Measurements from ENCODE around the gene RIN2. TPM values are rescaled to one million over a fixed set of nuclear protein-coding genes. Genes with fewer than 3 reads are reported as not detected.

The RIN2 gene
- total RNA-seq, 1 experiment from 2014 or later = 1.0 TPM

DNA sequence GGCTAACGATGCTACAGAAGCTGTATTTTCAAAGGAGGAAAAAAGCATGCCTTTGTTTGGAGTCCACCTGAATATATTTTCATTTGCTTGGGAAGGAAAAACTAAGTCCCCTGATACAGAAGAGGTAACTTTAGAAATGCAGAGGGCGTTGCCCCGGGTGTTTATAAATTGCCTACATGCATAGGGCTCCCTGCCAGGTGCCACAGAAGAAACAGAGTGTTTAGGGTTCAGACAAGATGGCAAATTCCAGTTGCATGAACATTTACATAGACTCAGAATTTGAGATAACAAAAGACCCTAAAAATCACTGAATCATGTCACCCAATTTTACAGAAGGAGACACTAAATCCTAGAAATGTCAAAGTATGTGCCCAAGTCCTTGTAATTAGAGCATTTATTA is 19.9 kb downstream of the RIN2 start:
- no peak overlapping the region for H2BK15ac ChIP-seq (ENCODE audit: low read depth, low read length)
- TF ChIP-seq, protein P1, sequence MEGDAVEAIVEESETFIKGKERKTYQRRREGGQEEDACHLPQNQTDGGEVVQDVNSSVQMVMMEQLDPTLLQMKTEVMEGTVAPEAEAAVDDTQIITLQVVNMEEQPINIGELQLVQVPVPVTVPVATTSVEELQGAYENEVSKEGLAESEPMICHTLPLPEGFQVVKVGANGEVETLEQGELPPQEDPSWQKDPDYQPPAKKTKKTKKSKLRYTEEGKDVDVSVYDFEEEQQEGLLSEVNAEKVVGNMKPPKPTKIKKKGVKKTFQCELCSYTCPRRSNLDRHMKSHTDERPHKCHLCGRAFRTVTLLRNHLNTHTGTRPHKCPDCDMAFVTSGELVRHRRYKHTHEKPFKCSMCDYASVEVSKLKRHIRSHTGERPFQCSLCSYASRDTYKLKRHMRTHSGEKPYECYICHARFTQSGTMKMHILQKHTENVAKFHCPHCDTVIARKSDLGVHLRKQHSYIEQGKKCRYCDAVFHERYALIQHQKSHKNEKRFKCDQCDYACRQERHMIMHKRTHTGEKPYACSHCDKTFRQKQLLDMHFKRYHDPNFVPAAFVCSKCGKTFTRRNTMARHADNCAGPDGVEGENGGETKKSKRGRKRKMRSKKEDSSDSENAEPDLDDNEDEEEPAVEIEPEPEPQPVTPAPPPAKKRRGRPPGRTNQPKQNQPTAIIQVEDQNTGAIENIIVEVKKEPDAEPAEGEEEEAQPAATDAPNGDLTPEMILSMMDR (conservative IDR thresholded peaks at IDR 0.05) = no peak
- no peaks in the 10 kb centered on the region; a peak in 1 of 7 replicates for H3K36me3 Mint-ChIP-seq (ENCODE audit: insufficient read depth in 1 of 3, low read depth in 3 of 3)
- no peak overlapping the region for H4K91ac ChIP-seq (ENCODE audit: insufficient read length, low read depth, low read length)
- no peak overlapping the region for H2BK120ac ChIP-seq (ENCODE audit: low read depth, low read length, poor library complexity, severe bottlenecking)
- H4K20me1 ChIP-seq (ENCODE audit: control insufficient read depth, insufficient read depth, insufficient read length) = no peaks in the 10 kb centered on the region
- no peak for DNase-seq
- no peak overlapping the region for H2BK12ac ChIP-seq (ENCODE audit: insufficient read length, low read depth, low read length)
- no peak overlapping the region for H3K4me2 ChIP-seq (ENCODE audit: insufficient read depth, insufficient read length, low read length)
- H3K79me1 ChIP-seq (ENCODE audit: insufficient read depth, low read depth, low read length, poor library complexity, severe bottlenecking) = no peaks in the 10 kb centered on the region
- H2AFZ ChIP-seq (ENCODE audit: low read length) = no peak overlapping the region
- peaks cover 20 to 22% of the 10 kb centered on the region in 2 experiments for H3K4me1 Mint-ChIP-seq
- no peak overlapping the region for H3K23ac ChIP-seq (ENCODE audit: insufficient read length, low read depth, low read length)
- no CpG with 5 or more reads among the region's 3 CpGs for WGBS (ENCODE audit: extremely low coverage, insufficient read length, low lambda C conversion rate)
- no peak overlapping the region for H3K27ac ChIP-seq (ENCODE audit: insufficient read length, low read depth, low read length)
- no peak overlapping the region for H3K18ac ChIP-seq (ENCODE audit: insufficient read length, low read depth, low read length)
- H3K9ac ChIP-seq (ENCODE audit: extremely low read depth, insufficient read length, low read length) = no peak overlapping the region
- no peaks in the 10 kb centered on the region for H3K27me3 Mint-ChIP-seq (ENCODE audit: low read depth)
- H4K5ac ChIP-seq (ENCODE audit: insufficient read length, low read depth, low read length) = no peak overlapping the region
- H3K9me3 ChIP-seq (ENCODE audit: control insufficient read depth, low read depth, low read length) = no peaks in the 10 kb centered on the region
- no peak overlapping the region for H3K4me3 Mint-ChIP-seq
- no peak overlapping the region for H2BK20ac ChIP-seq (ENCODE audit: low read depth, low read length, poor library complexity, severe bottlenecking)
- H3K14ac ChIP-seq (ENCODE audit: insufficient read depth, low read length) = no peak overlapping the region
- no peak overlapping the region for H3K56ac ChIP-seq (ENCODE audit: insufficient read length, low read depth, low read length)
- 0 out of 2 replicates have a peak, but pooled peaks cover 4% of the 10 kb centered on the region for H3K4me1 ChIP-seq (ENCODE audit: insufficient read depth, low read length)
- no peak overlapping the region for H3K27ac Mint-ChIP-seq
- H3K79me2 ChIP-seq (ENCODE audit: insufficient read depth, low read length) = no peaks in the 10 kb centered on the region
- H3T11ph ChIP-seq (ENCODE audit: low read length) = no peak overlapping the region
- no peak overlapping the region for H4K8ac ChIP-seq (replicated peaks; ENCODE audit: insufficient read length, low read depth, low read length)
- no peak overlapping the region for H2AK5ac ChIP-seq (ENCODE audit: insufficient read length, low read length)
- H3K23me2 ChIP-seq (ENCODE audit: insufficient read length, low read depth, low read length, poor library complexity, severe bottlenecking) = no peaks in the 10 kb centered on the region
- no peaks in the 10 kb centered on the region for H3K27me3 ChIP-seq (ENCODE audit: insufficient read depth, low read length)
- H3K9me3 Mint-ChIP-seq = no peaks in the 10 kb centered on the region
- H2BK5ac ChIP-seq (ENCODE audit: insufficient read length, low read length) = no peak overlapping the region
- H3K4ac ChIP-seq (ENCODE audit: low read depth, low read length) = no peak overlapping the region

All from H9 (cell line).